Measurements from ENCODE around the gene RNASEH1. TPM values are rescaled to one million over a fixed set of nuclear protein-coding genes. Genes with fewer than 3 reads are reported as not detected.

Gene RNASEH1
- 10 to 100 TPM; 17.3 to 18.7 (median 17.8) TPM for polyA plus RNA-seq (ENCODE audit: insufficient read length in 4 of 4)

- DNase-seq (ENCODE audit: low read depth in 4 of 4, low spot score in 3 of 4), result peak; percentile 96 to 98 (median 98)
These were observed at the start of gene RNASEH1 for GRCh38 chr2:3558205-3559014. RNASEH1 (minus strand) TSS chr2:3558333; CDS start chr2:3558260, 73 bp downstream.

GRCh38 chr2:3606370-3607201, 48.5 kb upstream of the RNASEH1 start:
- DNase-seq (ENCODE audit: low read depth in 4 of 4, low spot score in 3 of 4), result no peak

GRCh38 chr2:3606028-3606369, 47.9 kb upstream of the RNASEH1 start:
- DNase-seq (ENCODE audit: low read depth in 4 of 4, low spot score in 3 of 4), result no peak

- DNase-seq (ENCODE audit: low read depth in 4 of 4, low spot score in 3 of 4), result no peak
These were observed 47.1 kb upstream of the RNASEH1 start for GRCh38 chr2:3604991-3605961.

- DNase-seq (ENCODE audit: low read depth in 4 of 4, low spot score in 3 of 4), result no peak
These were observed 46.2 kb upstream of the RNASEH1 start for GRCh38 chr2:3604207-3604877.

GRCh38 chr2:3603536-3604206, 45.5 kb upstream of the RNASEH1 start:
- DNase-seq (ENCODE audit: low read depth in 4 of 4, low spot score in 3 of 4), result no peak

- DNase-seq (ENCODE audit: low read depth in 4 of 4, low spot score in 3 of 4), result no peak
These were observed 44.6 kb upstream of the RNASEH1 start for GRCh38 chr2:3602553-3603339.

- DNase-seq (ENCODE audit: low read depth in 4 of 4, low spot score in 3 of 4), result no peak
These were observed 43.6 kb upstream of the RNASEH1 start for GRCh38 chr2:3601561-3602271.

- no peak for DNase-seq (ENCODE audit: low read depth in 4 of 4, low spot score in 3 of 4)
These were observed 42.2 kb upstream of the RNASEH1 start for GRCh38 chr2:3600256-3600855.

- no peak for DNase-seq (ENCODE audit: low read depth in 4 of 4, low spot score in 3 of 4)
These were observed 41.0 kb upstream of the RNASEH1 start for GRCh38 chr2:3598912-3599854.

GRCh38 chr2:3598197-3598910, 40.2 kb upstream of the RNASEH1 start:
- no peak for DNase-seq (ENCODE audit: low read depth in 4 of 4, low spot score in 3 of 4)

GRCh38 chr2:3597567-3597966, 39.4 kb upstream of the RNASEH1 start:
- DNase-seq (ENCODE audit: low read depth in 4 of 4, low spot score in 3 of 4), result no peak

GRCh38 chr2:3596901-3597417, 38.8 kb upstream of the RNASEH1 start:
- DNase-seq (ENCODE audit: low read depth in 4 of 4, low spot score in 3 of 4), result no peak

- DNase-seq (ENCODE audit: low read depth in 4 of 4, low spot score in 3 of 4), result no peak
These were observed 37.9 kb upstream of the RNASEH1 start for GRCh38 chr2:3595985-3596384.

- DNase-seq (ENCODE audit: low read depth in 4 of 4, low spot score in 3 of 4), result no peak
These were observed 37.3 kb upstream of the RNASEH1 start for GRCh38 chr2:3595404-3595803.

All from right renal pelvis (tissue), 4 donors.